IPS-11a (cell line): Measurements from ENCODE around the gene ZNF736.
"Not testable (repeated sequence)": the region's sequence is repeated elsewhere in the genome, so short reads cannot be mapped to it uniquely, and the experiment has no call there.

ENCODE experiments used
- H3K4me3 ChIP-seq: one replicate; pipeline ENCODE4 v1.5.1; 2013; ENCODE audit warnings: low read depth, low read length, control low read depth

Gene ZNF736

DNA sequence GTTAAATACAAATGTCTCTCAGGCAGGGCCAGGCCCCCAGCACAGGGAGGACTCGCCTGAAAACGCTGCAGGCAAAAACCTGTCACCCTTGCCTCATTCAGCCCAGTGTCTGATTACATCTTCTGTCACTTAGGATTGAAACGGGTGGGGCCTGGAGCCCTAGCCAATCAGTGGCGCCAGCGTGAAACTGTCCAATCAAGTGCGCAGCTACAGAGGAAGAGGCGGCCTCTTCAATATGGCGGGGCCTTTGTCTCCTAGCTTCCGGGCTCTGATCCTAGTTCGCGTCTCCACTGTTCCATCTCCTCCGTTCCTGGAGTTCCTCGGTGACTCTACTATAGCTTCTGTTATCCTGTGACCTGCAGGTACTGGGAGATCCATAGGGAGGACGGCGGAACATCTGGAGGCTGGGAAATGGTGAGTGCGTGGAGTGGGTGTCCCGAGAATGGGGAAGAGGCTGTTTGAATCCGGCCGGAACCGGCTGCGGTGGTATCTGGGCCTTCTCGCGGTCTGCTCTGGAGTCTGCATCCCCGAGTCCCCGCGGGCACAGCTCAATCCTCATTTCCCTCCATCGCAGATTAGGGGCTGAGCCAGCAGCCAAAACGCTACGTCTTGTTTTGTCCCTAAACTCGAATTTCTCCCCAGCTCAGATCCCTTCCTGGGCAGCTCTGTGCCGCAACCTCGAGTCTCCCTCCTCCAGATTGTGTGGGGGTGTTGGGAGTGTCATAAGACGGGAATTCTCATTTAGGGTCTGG, at the start of gene ZNF736:
ZNF736 (plus strand) TSS at position 222 of the 752 bp plus-strand sequence; CDS start at position 412, 190 bp downstream.
- no peak within 1 kb of the TSS for H3K4me3 ChIP-seq

DNA sequence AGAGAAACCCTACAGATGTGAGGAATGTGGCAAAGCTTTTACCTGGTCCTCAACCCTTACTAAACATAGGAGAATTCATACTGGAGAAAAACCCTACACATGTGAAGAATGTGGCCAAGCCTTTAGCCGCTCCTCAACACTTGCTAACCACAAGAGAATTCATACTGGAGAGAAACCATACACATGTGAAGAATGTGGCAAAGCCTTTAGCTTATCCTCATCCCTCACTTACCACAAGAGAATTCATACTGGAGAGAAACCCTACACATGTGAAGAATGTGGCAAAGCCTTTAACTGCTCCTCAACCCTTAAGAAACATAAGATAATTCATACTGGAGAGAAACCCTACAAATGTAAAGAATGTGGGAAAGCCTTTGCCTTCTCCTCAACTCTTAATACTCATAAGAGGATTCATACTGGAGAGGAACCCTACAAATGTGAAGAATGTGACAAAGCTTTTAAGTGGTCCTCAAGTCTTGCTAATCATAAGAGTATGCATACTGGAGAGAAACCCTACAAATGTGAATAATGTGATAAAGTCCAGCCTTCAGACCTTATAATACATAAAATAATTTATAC, 47.3 kb upstream of the ZNF736 start:
- H3K4me3 ChIP-seq, result no peak overlapping the region

DNA sequence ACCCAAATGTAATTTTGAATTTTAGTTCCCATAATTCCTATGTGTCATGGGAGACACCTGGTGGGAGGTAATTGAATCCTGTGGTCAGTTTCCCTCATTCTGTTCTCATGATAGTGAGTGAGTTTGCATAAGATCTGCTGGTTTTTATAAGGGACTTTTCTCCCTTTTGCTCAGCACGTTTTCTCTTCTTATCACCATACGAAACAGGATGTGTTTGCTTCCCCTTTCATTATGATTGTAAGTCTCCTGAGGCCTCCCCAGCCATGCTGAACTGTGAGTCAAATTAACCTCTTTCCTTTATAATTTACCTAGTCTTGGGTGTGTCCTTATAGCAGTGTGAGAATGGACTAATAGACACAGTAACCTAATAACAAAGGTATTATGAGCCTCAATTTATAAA, 36.1 kb upstream of the ZNF736 start:
- no peak overlapping the region for H3K4me3 ChIP-seq

DNA sequence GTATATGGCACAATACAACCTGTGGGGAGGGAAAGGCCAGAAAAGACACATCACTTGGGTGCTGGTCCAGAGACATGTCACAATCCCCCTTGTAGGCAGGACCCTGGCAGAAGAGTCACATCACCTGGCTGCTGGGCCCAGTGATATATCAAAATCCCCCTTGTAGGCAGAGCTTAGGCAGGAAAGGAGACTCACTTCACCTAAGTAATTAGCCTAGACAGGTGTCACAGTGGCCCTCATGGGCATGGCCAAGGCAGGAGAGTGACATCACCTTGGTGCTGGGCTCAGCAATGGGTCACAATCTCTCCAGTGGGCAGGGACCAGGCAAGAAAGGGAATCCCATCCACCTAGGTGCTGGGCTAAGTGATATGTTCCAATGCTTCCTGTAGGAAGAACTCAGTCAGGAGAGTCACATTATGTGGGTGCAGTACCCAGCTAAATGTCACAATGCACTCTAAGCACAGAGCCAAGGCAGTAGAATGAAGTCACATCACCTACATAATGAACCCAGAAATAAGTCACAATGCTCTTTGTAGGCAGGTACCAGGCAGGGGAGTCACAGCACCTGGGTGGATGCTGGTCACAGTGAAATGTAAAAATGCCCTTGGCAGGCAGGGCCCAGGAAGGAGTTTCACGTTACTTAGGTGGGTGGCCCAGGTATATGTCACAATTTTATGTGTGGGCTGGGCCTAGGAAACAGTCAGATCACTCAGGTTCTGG, 18.9 kb upstream of the ZNF736 start:
- no peak overlapping the region for H3K4me3 ChIP-seq

DNA sequence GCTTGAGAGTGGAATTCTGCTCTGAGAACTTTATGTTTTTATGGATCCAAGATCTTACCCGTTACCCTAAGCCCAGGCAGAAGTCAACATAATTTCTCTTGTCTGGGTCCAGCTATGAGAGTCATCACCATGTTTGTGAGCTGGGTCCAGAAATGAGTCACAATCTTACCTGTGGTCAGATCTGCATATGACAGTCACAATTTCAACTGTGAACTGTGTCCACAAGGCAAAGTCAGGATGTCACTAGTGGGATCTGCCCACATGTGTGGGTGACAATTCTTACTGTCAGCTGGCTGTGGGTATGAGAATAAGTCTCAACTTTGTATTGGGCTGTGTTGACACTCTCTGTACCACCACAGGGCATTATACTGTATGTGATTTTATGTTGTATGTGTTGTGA, 16.3 kb upstream of the ZNF736 start:
- not testable (repeated sequence) for H3K4me3 ChIP-seq

DNA sequence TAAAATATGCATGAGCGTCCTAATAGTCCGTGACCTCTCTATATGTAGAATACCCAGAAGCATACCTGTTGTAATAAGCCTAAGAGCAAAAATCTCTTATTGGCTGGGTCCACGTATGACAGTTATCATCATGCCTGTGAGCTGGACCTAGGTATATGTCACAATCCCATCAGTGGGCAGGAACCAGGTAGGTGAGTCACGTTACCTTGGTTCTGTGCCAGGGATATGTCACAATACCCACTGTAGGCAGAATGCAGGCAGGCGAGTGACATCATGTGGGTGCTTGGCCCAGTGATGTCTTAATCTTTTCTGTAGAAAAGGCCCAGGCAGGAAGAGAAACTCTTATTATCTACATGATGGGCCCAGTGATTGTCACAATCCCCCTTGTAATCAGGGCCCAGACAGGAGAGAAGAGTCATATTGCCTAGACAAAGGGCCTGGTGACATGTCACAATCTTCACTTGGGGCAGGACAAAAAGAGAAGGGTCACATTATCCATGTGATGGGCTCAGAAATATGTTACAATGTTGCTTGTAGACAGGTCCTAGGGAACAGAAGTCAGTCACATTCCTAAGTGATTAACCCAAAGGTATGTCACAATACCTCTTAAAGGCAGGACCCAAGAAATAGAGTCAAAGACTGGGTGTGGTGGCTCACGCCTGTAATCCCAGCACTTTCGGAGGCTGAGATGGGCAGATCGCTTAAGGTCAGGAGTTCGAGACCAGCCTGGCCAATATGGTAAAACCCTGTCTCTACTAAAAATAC, 12.9 kb upstream of the ZNF736 start:
- H3K4me3 ChIP-seq, result no peak overlapping the region

DNA sequence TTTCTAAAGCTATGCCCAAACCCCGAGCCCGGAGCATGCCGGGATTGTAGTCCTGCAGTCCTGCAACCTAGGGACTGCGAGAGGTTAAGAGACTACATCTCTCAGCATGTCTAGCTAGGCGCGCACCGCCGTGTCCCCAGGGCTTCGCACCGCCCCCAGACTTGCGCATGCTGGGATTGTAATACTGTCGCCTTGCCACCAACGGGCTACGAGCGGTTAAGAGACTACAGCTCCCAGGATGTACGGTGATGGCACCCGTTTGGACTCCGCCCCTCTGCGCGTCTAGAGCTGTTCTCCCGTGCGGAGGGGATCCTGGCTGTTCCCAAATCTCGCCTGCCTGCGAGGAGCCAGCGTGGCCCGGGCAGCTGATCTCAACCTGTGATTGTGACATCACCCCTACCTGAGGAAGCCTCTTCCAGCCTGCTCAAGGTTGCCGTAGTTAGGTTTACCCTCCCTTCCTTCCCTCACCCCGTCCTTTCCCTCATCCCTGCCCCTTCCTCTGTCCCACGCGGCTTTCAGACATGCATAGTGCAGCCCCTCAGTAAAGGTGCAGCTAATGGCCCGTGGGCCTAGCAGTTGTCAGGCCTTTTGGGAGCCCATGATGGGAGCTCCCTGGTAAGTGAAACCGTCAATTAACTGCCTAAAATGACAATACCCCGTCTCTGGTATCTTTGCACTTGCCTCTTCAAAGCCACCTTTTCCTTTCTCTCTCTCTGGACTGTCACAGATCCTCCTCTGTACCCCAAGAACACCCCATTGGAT, 6.3 kb upstream of the ZNF736 start:
- no peak overlapping the region for H3K4me3 ChIP-seq

DNA sequence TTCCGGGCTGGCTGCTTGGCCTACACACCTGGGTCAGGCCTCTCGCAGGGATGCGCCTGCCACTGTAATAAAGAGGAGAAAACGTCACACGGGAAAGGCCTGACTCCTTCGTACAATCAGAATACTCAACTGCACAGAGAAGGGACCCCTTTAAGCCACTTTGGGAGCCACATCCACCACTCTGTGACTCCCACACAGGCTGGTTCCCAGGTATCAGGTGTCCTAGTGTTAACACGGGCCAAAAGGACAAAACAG, 5.8 kb upstream of the ZNF736 start:
- H3K4me3 ChIP-seq, result no peak overlapping the region

DNA sequence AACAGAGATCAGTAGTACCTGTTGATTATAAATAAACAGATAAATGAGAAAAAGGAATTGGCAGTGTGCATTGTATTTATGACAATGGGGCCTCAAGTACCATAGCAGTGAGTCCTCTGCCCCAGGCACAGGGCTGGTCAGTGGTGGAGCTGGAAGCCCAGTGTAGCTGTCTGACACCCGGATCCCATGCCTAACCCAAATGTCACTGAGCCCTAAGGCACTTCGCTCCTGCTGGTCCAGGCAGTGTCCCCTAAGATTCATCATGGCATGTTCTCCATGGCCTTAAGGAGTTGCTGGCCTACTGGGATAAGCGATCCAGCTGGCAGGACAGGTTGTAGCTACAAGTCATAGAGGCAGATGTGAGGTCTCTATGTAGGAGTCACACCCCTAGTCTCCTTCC, 3.3 kb upstream of the ZNF736 start:
- no peak overlapping the region for H3K4me3 ChIP-seq

DNA sequence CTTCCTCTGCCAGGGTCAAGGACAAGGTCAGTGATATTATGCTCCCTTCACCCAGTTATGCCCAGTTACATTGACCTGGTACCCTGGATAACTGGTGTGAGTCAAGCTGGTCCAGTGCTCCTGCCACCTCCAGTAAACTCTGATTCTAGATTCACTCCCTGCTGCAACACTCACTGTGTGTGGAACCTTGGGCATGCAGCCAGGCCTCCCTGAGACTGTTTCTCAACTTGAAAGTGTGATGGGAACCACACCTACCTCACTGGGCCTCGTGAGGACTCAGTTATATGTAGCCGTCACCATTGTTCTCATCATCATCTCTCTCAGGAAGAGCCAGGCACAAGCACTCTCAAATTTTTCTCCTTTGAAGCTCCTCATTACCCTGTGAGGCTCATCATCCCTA, 935 bp upstream of the ZNF736 start:
- no peak overlapping the region for H3K4me3 ChIP-seq

DNA sequence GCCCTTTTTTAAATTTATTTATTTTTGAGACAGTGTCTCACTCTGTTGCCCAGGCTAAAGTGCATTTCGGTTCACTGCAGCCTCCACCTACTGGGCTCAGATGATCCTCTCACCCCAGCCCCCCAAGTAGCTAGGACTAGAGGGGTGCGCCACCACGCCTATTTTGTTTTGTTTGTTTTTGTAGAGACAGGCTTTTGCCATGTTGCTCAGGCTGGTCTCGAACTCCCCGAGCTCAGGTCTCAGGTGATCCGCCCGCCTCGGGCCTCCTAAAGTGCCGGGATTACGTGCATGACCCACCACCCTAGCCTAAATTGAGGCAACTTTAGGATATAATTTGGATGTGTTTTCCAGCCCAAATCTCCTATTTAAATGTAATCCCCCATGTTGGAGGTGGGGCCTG, 805 bp downstream of the ZNF736 start:
- no peak overlapping the region for H3K4me3 ChIP-seq

DNA sequence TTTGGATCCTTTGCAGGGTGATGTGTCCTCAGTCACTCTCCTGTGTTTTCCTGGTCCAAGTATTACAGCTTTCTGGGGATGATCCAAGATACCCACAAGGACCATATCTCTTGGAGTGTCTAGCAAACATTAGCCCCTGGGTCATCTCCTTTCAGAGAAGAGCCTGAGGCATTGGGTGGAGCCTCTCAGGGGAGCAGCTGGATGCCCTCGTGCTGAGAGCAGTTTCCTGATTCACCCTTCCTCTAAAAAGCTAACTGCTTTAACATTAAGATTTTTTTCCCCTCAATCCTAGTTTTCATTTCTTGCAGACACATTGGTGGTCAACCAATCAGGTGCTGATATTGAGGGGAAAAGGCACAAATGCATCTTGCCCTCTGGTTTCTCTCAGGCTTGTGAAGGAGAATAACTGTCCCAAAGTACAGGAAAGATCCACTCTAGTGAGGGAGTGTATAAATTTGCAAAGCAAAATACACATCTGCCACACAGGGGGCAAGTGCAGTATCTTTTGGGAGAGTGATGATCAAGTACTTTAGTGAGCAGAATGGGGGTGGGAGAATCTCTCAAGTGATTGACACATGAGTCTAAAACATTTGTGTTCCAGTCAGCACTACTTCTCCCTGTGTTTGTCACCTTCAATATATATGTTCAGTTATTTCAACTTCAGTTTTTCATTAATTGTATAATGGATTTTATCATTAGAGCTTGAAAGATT, 2.4 kb downstream of the ZNF736 start:
- not testable (repeated sequence) for H3K4me3 ChIP-seq

DNA sequence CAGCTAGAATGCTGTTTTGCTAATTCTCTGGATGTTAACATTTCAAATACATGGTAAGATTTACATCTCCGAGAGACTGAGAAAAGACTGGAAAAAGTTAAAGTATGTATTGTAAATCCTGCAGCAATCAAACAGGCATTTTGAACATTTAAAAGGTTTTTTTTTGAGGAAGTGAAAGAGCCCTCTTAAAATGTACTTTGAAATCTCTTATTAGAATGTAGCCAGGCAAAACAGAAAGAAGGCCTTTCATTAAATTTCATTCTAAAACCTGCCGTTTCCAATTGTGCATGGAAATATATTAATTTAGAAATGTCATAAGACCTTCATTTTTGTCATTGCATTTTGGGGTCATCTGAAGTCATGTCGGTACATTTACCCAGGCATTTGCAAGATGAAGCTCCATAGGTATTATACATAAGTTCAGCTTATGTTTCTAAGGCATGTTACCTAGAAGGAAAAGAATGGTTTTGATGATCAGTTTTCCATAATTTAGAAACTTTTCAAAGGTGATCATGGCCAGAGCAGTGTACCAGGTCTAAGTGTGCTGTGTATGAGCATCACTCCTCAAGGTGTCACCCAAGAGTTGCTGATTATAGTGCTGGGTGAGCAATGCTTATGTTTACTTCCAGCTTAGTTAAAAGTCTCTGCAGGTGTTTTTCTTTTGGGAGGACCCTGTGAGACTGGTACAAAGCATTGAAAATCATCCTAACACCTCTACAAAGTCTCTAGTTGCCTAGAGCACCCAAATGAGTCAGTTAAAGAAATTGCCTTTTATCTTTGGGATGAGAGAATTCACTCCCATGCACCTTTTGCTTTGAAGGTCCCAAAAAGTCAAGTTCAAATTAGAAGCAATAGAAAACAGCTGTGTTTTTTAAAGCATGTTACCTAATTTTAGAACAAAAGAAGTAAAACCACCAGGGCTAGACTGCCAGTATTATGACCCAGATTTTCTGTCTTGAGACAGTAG, 7.1 kb downstream of the ZNF736 start:
- H3K4me3 ChIP-seq, result no peak overlapping the region

DNA sequence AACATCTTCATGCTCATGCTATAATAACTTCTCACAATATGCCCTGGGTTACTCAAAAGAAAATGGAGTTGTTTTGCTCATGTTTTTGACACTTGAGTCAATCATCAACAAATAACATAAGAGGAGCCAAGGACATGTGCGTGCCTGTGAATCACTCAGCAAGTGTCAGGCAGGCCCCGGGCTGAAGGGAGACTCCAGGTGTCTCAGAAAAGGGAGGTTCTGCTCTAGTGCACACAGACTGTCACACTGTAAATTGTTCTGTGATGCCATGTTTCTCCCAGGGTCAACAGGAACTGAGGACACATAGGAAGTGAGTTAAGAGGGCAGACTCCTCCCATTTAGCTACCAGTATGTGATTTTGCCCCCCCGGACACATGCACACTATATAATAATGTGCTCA, 10.4 kb downstream of the ZNF736 start:
- H3K4me3 ChIP-seq, result not testable (repeated sequence)

DNA sequence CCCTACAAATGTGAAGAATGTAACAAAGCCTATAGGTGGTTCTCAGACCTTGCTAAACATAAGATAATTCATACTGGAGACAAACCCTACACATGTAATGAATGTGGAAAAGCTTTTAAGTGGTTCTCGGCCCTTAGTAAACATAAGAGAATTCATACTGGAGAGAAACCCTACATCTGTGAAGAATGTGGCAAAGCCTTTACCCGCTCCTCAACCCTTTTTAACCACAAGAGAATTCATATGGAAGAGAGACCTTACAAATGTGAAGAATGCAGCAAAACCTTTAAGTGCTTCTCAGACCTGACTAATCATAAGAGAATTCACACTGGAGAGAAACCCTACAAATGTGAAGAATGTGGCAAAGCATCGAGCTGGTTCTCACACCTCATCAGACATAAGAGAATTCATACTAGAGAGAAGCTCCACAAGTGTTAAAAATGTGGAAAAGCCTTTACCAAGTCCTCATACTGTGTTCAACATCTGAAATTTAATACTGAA, 35.0 kb downstream of the ZNF736 start:
- H3K4me3 ChIP-seq, result not testable (repeated sequence)

DNA sequence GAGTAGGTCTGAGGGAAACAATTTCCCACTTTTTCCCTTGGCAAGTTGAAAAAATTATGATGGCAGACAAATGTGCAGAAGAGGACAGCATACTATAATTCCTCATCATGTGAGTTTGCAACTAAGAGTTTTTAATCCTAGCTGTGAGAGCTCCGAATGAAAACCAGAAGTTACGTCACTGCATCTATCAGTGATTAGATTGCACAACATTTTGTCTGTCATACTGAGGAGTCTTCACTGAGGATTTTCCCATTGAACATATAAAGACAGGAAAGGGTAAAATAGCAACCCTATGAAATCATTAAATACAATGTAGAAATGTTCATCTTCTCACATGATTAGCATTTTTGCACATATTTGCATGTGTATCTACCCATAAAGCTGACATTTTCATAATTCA, 45.8 kb downstream of the ZNF736 start:
- no peak overlapping the region for H3K4me3 ChIP-seq

DNA sequence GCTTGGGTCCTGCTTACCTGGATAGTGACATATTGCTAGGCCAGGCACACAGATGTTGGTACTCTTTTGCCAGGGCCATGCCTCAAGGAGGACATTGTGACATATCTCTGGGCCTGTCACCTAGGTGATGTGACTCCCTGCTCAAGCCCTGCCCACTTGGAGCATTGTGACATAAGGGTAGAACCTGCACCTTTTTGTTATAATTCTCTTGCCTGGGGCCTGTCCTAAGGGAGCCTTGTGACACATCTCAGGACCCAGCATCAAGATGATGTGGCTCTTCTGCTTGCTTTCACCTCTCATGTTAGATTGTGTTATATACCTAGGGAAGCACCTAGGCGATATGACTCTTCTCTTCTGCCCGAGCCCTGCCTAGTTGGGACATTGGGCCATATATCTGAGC, 57.4 kb downstream of the ZNF736 start:
- no peak overlapping the region for H3K4me3 ChIP-seq

DNA sequence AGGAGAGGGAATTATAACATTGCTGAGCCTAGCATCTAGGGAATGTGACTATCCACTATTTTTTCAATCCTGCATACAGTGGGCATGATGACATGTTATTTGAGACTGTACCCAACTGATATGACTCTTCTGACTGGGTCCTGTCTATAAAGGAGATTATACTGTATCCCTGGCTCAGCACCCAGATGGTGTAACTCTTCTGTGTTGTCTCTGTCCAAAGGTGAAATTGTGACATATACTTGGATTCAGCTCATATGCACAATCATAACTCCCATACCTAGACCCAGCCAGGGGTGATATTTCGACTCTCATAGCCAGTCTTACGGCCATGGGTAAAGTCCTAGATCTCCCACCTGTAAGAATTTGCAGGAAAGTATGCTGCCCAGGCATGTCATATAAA, 59.3 kb downstream of the ZNF736 start:
- H3K4me3 ChIP-seq, result no peak overlapping the region

DNA sequence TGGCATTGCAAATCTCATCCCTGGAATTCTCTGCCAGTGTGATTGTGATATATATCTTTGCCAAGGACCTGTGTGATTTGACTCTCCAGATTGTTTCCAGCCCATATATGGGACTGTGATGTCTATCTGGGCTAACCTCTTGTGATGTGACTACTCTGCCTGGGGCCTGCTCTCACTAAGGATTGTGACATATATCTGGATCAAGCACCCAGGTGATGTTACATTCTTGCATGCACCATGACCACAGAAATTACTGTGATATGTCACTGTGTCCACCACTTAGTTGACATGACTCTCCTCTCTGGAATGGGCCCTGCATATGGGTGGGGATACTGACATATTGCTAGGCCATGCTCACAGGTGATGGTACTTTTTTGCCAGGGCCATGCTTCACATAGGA, 86.6 kb downstream of the ZNF736 start:
- no peak overlapping the region for H3K4me3 ChIP-seq
